ENCODE measurements around the gene JDP2.
A peak's percentile ranks its signal among the peaks of the same experiment; 100 is the strongest.

- TF ChIP-seq ZBTB21 (tag by site-specific recombination; IDR thresholded peaks at IDR 0.05) (no peak), GLIS1 (tag by site-specific recombination; IDR thresholded peaks at IDR 0.05) (peak; percentile 85), REPIN1 (tag by site-specific recombination; IDR thresholded peaks at IDR 0.05; ENCODE audit: low read depth) (no peak), ZBTB10 (tag by site-specific recombination; IDR thresholded peaks at IDR 0.05) (no peak), CTCF (tag by site-specific recombination; IDR thresholded peaks at IDR 0.05) (no peak), ZNF274 (IDR thresholded peaks at IDR 0.05; ENCODE audit: low read length) (no peak), ZNF274 (tag by site-specific recombination; IDR thresholded peaks at IDR 0.05; ENCODE audit: borderline replicate concordance) (no peak), ZNF707 (tag by site-specific recombination; IDR thresholded peaks at IDR 0.05) (no peak), TCF7L2 (IDR thresholded peaks at IDR 0.05; ENCODE audit: borderline replicate concordance, low read depth, low read length) (no peak), ZFP41 (tag by site-specific recombination; IDR thresholded peaks at IDR 0.05; ENCODE audit: borderline replicate concordance) (no peak), ZNF211 (tag by site-specific recombination; IDR thresholded peaks at IDR 0.05; ENCODE audit: low read depth) (no peak), ZNF626 (tag by site-specific recombination; IDR thresholded peaks at IDR 0.05) (no peak), KLF1 (tag by site-specific recombination; IDR thresholded peaks at IDR 0.05) (no peak), ZBTB17 (tag by site-specific recombination; IDR thresholded peaks at IDR 0.05) (no peak), ZNF580 (tag by site-specific recombination; IDR thresholded peaks at IDR 0.05) (no peak)
Measured at GRCh38 chr14:75452900-75453816, 25.3 kb downstream of the JDP2 start.

All from HEK293 (cell line).